G401.6 (cell line): ENCODE results near the gene PROSER1.
"Not testable (repeated sequence)": the region's sequence is repeated elsewhere in the genome, so short reads cannot be mapped to it uniquely, and the experiment has no call there.

Experiments used
- FAIRE-seq: peaks from 2 replicates; lab custom pipeline; 2012; peaks lifted over from hg19 to GRCh38; lab: Jason Lieb, UNC

PROSER1 gene

GRCh38 chr13:39023761-39024160 lies 14.1 kb downstream of the PROSER1 start:
- no peak for FAIRE-seq

- FAIRE-seq, result no peak
Observed at GRCh38 chr13:39023316-39023715, 14.6 kb downstream of the PROSER1 start.

GRCh38 chr13:39020853-39021462 lies 16.9 kb downstream of the PROSER1 start:
- no peak for FAIRE-seq

- FAIRE-seq, result peak; percentile 93
Observed at GRCh38 chr13:39016787-39017186, 21.1 kb downstream of the PROSER1 start.

GRCh38 chr13:39016087-39016486 lies 21.8 kb downstream of the PROSER1 start:
- FAIRE-seq, result no peak

- no peak for FAIRE-seq
Observed at GRCh38 chr13:39013462-39013861, 24.4 kb downstream of the PROSER1 start.

- no peak for FAIRE-seq
Observed at GRCh38 chr13:39012608-39013007, 25.3 kb downstream of the PROSER1 start.

GRCh38 chr13:39006371-39007111 lies 31.3 kb downstream of the PROSER1 start:
- not testable (repeated sequence) for FAIRE-seq

GRCh38 chr13:38998739-38999138 lies 39.1 kb downstream of the PROSER1 start:
- FAIRE-seq, result no peak

GRCh38 chr13:38993381-38993780 lies 44.5 kb downstream of the PROSER1 start:
- FAIRE-seq, result no peak

- FAIRE-seq, result no peak
Observed at GRCh38 chr13:38990693-38991092, 47.2 kb downstream of the PROSER1 start, which contains the start of gene STOML3. Gene STOML3 (minus strand): TSS chr13:38990831. CDS start chr13:38990721, 110 bp downstream.

- no peak for FAIRE-seq
Observed at GRCh38 chr13:38981096-38981495, 56.8 kb downstream of the PROSER1 start.

GRCh38 chr13:38980750-38981078 lies 57.2 kb downstream of the PROSER1 start:
- FAIRE-seq, result no peak

- no peak for FAIRE-seq
Observed at GRCh38 chr13:38979891-38980749, 57.8 kb downstream of the PROSER1 start.

GRCh38 chr13:38970380-38971051 lies 67.4 kb downstream of the PROSER1 start:
- no peak for FAIRE-seq

- FAIRE-seq, result no peak
Observed at GRCh38 chr13:38969187-38969586, 68.7 kb downstream of the PROSER1 start.

GRCh38 chr13:38967446-38967845 lies 70.4 kb downstream of the PROSER1 start:
- FAIRE-seq, result no peak

- FAIRE-seq, result no peak
Observed at GRCh38 chr13:38965281-38965680, 72.6 kb downstream of the PROSER1 start.

- no peak for FAIRE-seq
Observed at GRCh38 chr13:38960175-38960574, 77.7 kb downstream of the PROSER1 start.
